HG02623 (cell line): Measurements from ENCODE around the gene CENPQ.

ENCODE experiments used
- ATAC-seq: cut with Tn5 transposase; IDR thresholded peaks from one replicate; pipeline ENCODE4 v1.9.1; 2021; ENCODE audit warnings: moderate library complexity; ENCODE audit not compliant: unreplicated experiment

The CENPQ gene

DNA sequence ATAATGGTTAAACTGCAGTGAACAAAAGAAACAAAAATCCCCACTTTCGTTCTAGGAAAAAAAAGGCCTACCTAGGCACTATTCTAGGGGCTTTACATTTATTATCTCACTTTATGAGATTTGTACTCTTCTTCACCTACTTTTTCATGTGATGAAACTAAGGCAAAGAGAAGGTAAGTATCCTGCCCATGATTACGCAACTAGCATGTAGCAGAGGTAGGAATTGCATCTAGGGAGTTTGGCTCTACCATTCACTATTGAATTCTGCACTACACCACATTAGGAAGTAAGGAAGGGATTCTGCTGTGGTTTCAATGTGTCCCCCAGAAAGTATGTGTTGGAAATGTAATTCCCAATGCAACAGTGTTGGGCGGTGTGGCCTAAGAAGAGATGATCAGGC is 75.9 kb downstream of the CENPQ start:
- no peak for ATAC-seq

DNA sequence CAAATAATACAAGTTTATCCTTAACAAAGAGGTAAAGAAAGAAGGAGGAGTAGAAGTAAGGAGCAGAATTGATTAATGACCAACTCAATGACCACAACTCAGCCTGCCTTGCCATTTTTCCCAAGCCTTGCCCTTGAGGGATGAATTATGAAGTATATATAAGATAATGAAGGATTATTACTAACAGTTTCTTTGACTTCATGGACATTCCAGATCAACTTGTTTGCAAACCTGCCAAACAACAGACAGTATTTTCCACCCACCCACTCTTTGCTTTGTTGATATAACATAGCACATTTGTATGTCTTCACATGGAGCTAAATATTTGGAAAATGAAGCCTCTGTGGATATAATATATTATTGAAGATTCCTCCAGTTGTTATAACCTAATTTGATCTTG is 77.4 kb downstream of the CENPQ start:
- ATAC-seq: no peak

DNA sequence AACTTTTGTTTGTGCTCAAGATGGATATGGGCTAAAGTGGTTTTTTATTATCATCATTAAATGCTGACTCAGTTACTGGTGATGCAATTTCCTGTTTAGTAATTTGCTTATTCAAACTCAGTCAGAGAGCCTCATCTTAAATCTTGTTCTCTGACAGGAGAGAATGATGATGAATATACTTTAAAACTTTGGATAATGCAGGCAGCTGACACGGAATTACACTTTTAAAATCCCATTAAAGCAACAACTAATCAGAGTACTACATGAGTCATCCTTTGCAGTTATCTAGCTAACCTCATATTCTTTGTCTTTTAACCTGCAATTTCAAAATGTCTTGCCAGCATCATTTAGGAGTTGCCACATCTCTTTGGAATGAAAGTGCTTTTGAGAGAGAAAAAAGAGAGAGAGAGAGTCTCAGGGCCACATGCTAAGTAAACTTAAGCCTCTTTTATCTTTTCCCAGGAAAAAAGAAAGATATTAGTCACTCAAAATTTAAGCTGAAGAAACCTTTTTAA is 78.1 kb downstream of the CENPQ start:
- ATAC-seq: no peak

DNA sequence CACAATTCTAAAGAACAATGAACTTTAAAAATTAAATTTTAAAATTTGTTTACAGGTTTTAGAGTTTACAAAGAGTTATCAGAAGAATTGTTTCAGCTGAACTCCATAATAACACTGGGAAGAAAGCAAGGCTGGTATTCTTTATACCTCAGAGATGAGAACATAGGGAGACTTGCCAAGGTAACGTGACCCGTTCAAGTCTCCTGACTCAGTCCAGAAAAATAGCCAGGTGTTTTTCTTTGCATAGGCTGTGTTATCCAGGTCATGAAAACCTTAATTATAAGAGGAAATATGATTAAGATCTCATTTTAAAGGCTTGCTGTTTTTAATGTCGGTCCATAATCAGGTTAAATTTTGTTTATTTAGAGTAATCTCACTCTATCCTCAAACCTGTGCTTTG is 78.8 kb downstream of the CENPQ start:
- no peak for ATAC-seq
